H1 (cell line): ENCODE results near the gene PPM1M. TPM values are rescaled to one million over a fixed set of nuclear protein-coding genes. Genes with fewer than 3 reads are reported as not detected.

Source experiments
- CBX5 ChIP-seq: fragments of 300-800, 300-1000 bp; sonication (generic); IDR thresholded peaks from 2 replicates; pipeline ENCODE4 v1.7.1; 2016; ENCODE audit warnings: antibody characterized with exemption, low read length, low read depth
- CHD1 ChIP-seq: IDR thresholded peaks from 2 replicates; pipeline ENCODE4 v1.6.1; 2012; ENCODE audit warnings: low read depth, low read length, improper control_type of control experiment
- KDM1A ChIP-seq: fragments of 200-600, 300-600 bp; sonication (generic); IDR thresholded peaks from 2 replicates; pipeline ENCODE4 v1.7.1; 2016; ENCODE audit warnings: mild to moderate bottlenecking, low read length, borderline replicate concordance
- polyA plus RNA-seq, 7 experiments: library from polyadenylated mRNA; depleted of rRNA in 3 of 7; stranded (reverse) in 5 of 7; unstranded in 2 of 7; fragments of >200 nt in 5 of 7; fragments of 200-250 nt in 2 of 7; gene quantifications; 1 replicate in 5 of 7; 2 replicates in 1 of 7; 4 replicates in 1 of 7; pipeline versions ENCODE4 v1.2.1 to v1.2.3, GENCODE V29; 2011 to 2013; ENCODE audit warnings: missing spikeins in 2 of 7, mixed read lengths in 2 of 7
- total RNA-seq: library from RNA; stranded (reverse); fragmentation: NEBNext Ultra II Directional; extraction: Animal tissue kit (Norgen Biotek cat#: 25700); gene quantifications from 2 replicates; pipeline ENCODE4 v1.2.1, GENCODE V29; 2021

PPM1M gene
- total and polyA plus RNA-seq, 2 of the 8 experiments (the other 6 are each of a cell fraction or from before 2014, with no cell fraction given): 5.2 to 6.3 TPM

DNA sequence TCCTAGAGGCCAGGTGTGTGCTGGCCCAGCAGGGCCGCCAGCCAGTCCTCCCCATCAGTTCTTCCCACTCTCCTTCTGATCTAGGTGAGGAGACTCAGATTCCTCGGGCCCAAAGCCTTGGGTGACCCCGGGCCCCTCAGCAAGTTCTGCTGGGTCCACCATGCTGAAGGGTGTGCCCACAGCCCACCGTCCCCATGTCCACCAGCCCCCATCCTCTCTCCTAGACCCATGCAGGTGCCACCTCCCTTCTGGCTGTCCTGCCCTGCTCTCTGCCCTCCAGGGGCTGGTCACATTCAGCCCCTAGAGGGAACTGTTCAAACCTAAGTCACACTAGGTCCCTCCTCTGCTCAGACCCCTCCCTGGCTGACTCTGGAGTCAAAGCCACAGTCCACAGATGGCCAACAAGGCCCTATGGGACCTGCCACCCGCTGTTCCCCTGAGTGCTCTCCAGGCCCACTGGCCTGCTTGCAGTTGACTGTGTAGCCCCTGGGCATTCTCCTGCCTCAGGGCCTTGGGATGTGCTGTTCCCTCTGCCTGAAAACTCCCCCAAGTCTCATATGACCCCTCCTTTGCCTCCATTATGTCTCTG is 19.2 kb upstream of the PPM1M start (continued):
- TF ChIP-seq KDM1A (no peak), CBX5 (no peak), CHD1 (no peak)
- TF ChIP-seq, all 59 proteins: peak for 0
